Stomach (tissue), 9 donors: Measurements from ENCODE around the gene KCNIP3. TPM values are rescaled to one million over a fixed set of nuclear protein-coding genes. Genes with fewer than 3 reads are reported as not detected.

Source experiments
- DNase-seq, 2 donors: peaks; one replicate each; pipeline versions ENCODE4 v3.0.0 to v3.0.0-alpha.2; 2013 to 2019
- H3K27ac ChIP-seq, 5 donors: fragments of 200-600 bp in 4 of 5; sonication (generic) in 4 of 5; one replicate each; pipeline ENCODE4 v1.5.1; 2013 to 2019; ENCODE audit warnings: mild to moderate bottlenecking in 1 of 5, moderate library complexity in 1 of 5
- H3K27me3 ChIP-seq, 3 donors: fragments of 200-600 bp; sonication (generic); one replicate each; pipeline ENCODE4 v1.5.1; 2017 to 2019; ENCODE audit warnings: mixed run types in 1 of 3
- H3K36me3 ChIP-seq, 4 donors: fragments of 200-600 bp; sonication (generic); 1 replicate in 3 of 4; 2 replicates in 1 of 4; pipeline ENCODE4 v1.5.1; 2016 to 2019
- H3K4me1 ChIP-seq, 4 donors: fragments of 200-600 bp; sonication (generic); one replicate each; pipeline ENCODE4 v1.5.1; 2016 to 2019
- H3K4me3 ChIP-seq, 4 donors: fragments of 200-600 bp; sonication (generic) in 3 of 4; one replicate each; pipeline ENCODE4 v1.5.1; 2016 to 2019; ENCODE audit warnings: mild to moderate bottlenecking in 1 of 4
- H3K9me3 ChIP-seq, 4 donors: fragments of 200-600 bp; sonication (generic); one replicate each; pipeline ENCODE4 v1.5.1; 2016 to 2019
- CTCF ChIP-seq, 7 experiments: fragments of 450-650 bp in 4 of 7; fragments of 200-600 bp in 3 of 7; sonication (generic) in 3 of 7; IDR thresholded peaks; one replicate each; pipeline ENCODE4 v1.5.1; 2016 to 2019; ENCODE audit warnings: antibody characterized with exemption in 7 of 7, control low read depth in 2 of 7, mild to moderate bottlenecking in 1 of 7
- EP300 ChIP-seq: sonication (generic); formaldehyde crosslinking; IDR thresholded peaks from one replicate; pipeline ENCODE4 v1.6.1; 2017; ENCODE audit warnings: antibody characterized with exemption
- POLR2A ChIP-seq, 4 donors: fragments of 450-650 bp; IDR thresholded peaks; one replicate each; pipeline ENCODE4 v1.6.1; 2016; ENCODE audit warnings: antibody characterized with exemption in 4 of 4, control low read depth in 2 of 4, mild to moderate bottlenecking in 1 of 4, moderate library complexity in 1 of 4
- POLR2AphosphoS5 ChIP-seq, 3 donors: sonication (generic); formaldehyde crosslinking; IDR thresholded peaks; one replicate each; pipeline ENCODE4 v1.6.1; 2016; ENCODE audit warnings: antibody characterized with exemption in 3 of 3
- WGBS, 5 donors: extraction: QIAGEN DNeasy Blood & Tissue Kit in 3 of 5; methylation state at CpG; one replicate each; pipeline versions ENCODE4 v1.1.5 to v1.1.7; 2013 to 2018; 5-methylcytosine and 5-hydroxymethylcytosine counted together
- intact Hi-C: fragments of 100-400 bp; cut with DNase I; formaldehyde crosslinking; loops from one replicate; pipeline ENCODE4 v1.15.1; 2023; ENCODE audit warnings: low total_unique reads
- polyA plus RNA-seq, 3 donors: library from polyadenylated mRNA; stranded (reverse); fragments of 200-250 nt; gene quantifications; one replicate each; pipeline ENCODE4 v1.2.3, GENCODE V29; 2013
- total RNA-seq, 5 donors: library from RNA; depleted of rRNA; stranded (reverse); fragments of >200 nt; gene quantifications; one replicate each; pipeline versions ENCODE4 v1.1.0 to v1.2.3, GENCODE V29; 2014 to 2016
- donor health status: healthy with polysubstance abuse.
- donor health status: Bipolar disorder and iron deficiency.
- donor health status: healthy.

The KCNIP3 gene
- total and polyA plus RNA-seq, 8 donors: 1.3 to 4.4 (median 2.7) TPM; not detected in 2

- no peak overlapping the region for H3K27ac ChIP-seq
- H3K36me3 ChIP-seq: peaks cover 6 to 70% (median 59%) of the 10 kb centered on the region in 4 donors
- no peaks in the 10 kb centered on the region for H3K9me3 ChIP-seq
- TF ChIP-seq EP300: no peak
- no peak for TF ChIP-seq POLR2AphosphoS5 (IDR thresholded peaks at IDR 0.05)
- no peak for TF ChIP-seq CTCF (IDR thresholded peaks at IDR 0.05)
- no peak for TF ChIP-seq POLR2A (IDR thresholded peaks at IDR 0.05)
- peaks cover under 1 to 7% (median 5%) of the 10 kb centered on the region in 4 donors for H3K4me1 ChIP-seq
- no peak for DNase-seq
- intact Hi-C loops: no loop called here
- WGBS, 5 donors: 38 to 56% (median 54%) methylated on average over 3 of the region's 3 CpGs
- no peak overlapping the region for H3K4me3 ChIP-seq
- no peaks in the 10 kb centered on the region for H3K27me3 ChIP-seq
Measured at GRCh38 chr2:95282458-95282857, 14.7 kb upstream of the KCNIP3 start.

- H3K4me3 ChIP-seq: no peak overlapping the region
- intact Hi-C loops: no loop called here
- TF ChIP-seq POLR2AphosphoS5 (IDR thresholded peaks at IDR 0.05): no peak
- TF ChIP-seq EP300: no peak
- no peak for TF ChIP-seq POLR2A (IDR thresholded peaks at IDR 0.05)
- no peak for TF ChIP-seq CTCF (IDR thresholded peaks at IDR 0.05)
- 65 to 85% (median 72%) methylated on average over 4 of the region's 4 CpGs for WGBS, 5 donors
- H3K27ac ChIP-seq: no peak overlapping the region
- peaks cover 6 to 81% (median 70%) of the 10 kb centered on the region in 4 donors for H3K36me3 ChIP-seq
- no peaks in the 10 kb centered on the region for H3K27me3 ChIP-seq
- H3K9me3 ChIP-seq: no peaks in the 10 kb centered on the region
- no peaks in the 10 kb centered on the region for H3K4me1 ChIP-seq
- no peak for DNase-seq
Measured at GRCh38 chr2:95283562-95283961, 13.6 kb upstream of the KCNIP3 start.

- H3K4me1 ChIP-seq: no peaks in the 10 kb centered on the region
- intact Hi-C loops: no loop called here
- peaks cover 6 to 87% (median 75%) of the 10 kb centered on the region in 4 donors for H3K36me3 ChIP-seq
- DNase-seq: no peak
- TF ChIP-seq EP300 (no peak), POLR2AphosphoS5 (IDR thresholded peaks at IDR 0.05) (no peak), CTCF (IDR thresholded peaks at IDR 0.05) (no peak), POLR2A (IDR thresholded peaks at IDR 0.05) (no peak)
- H3K27me3 ChIP-seq: no peaks in the 10 kb centered on the region
- WGBS, 5 donors: 74 to 94% (median 92%) methylated on average over 3 to 13 of the region's 13 CpGs
- no peaks in the 10 kb centered on the region for H3K9me3 ChIP-seq
- no peak overlapping the region for H3K4me3 ChIP-seq
- no peak overlapping the region for H3K27ac ChIP-seq
Measured at GRCh38 chr2:95284886-95285541, 12.1 kb upstream of the KCNIP3 start.

GRCh38 chr2:95285542-95285932 is 11.6 kb upstream of the KCNIP3 start:
- no peak for TF ChIP-seq POLR2AphosphoS5 (IDR thresholded peaks at IDR 0.05)
- no peak for TF ChIP-seq POLR2A (IDR thresholded peaks at IDR 0.05)
- TF ChIP-seq CTCF (IDR thresholded peaks at IDR 0.05): no peak
- TF ChIP-seq EP300: no peak
- H3K27me3 ChIP-seq: no peaks in the 10 kb centered on the region
- no peak overlapping the region for H3K4me3 ChIP-seq
- H3K36me3 ChIP-seq: peaks cover 6 to 87% (median 77%) of the 10 kb centered on the region in 4 donors
- intact Hi-C loops: no loop called here
- no peak for DNase-seq
- 47 to 73% (median 64%) methylated on average over 4 of the region's 4 CpGs for WGBS, 5 donors
- H3K9me3 ChIP-seq: peaks cover 0 to 4% (median 4%) of the 10 kb centered on the region in 4 donors
- no peak overlapping the region for H3K27ac ChIP-seq
- H3K4me1 ChIP-seq: no peaks in the 10 kb centered on the region
